ENCODE results near the gene SPACA1.
"Not testable (repeated sequence)": the region's sequence is repeated elsewhere in the genome, so short reads cannot be mapped to it uniquely, and the experiment has no call there.

SPACA1 gene

GRCh38 chr6:88047510-88048150 is at the start of gene SPACA1:
TSS of gene SPACA1 (plus strand) at chr6:88047841. CDS start at chr6:88047906, 65 bp downstream.
- FAIRE-seq: no peak

- FAIRE-seq: no peak
These were observed 46.9 kb upstream of the SPACA1 start for GRCh38 chr6:88000713-88001112.

- not testable (repeated sequence) for FAIRE-seq
These were observed 46.4 kb upstream of the SPACA1 start for GRCh38 chr6:88001279-88001678.

- FAIRE-seq: no peak
These were observed 42.9 kb upstream of the SPACA1 start for GRCh38 chr6:88004707-88005106.

- no peak for FAIRE-seq
These were observed 41.1 kb upstream of the SPACA1 start for GRCh38 chr6:88006557-88006956.

GRCh38 chr6:88008411-88008810 is 39.2 kb upstream of the SPACA1 start:
- FAIRE-seq: no peak

- no peak for FAIRE-seq
These were observed 38.8 kb upstream of the SPACA1 start for GRCh38 chr6:88008831-88009231.

GRCh38 chr6:88013015-88013414 is 34.6 kb upstream of the SPACA1 start:
- FAIRE-seq: no peak

GRCh38 chr6:88013554-88013953 is 34.1 kb upstream of the SPACA1 start:
- FAIRE-seq: no peak

GRCh38 chr6:88020439-88020838 is 27.2 kb upstream of the SPACA1 start:
- FAIRE-seq: no peak

GRCh38 chr6:88024696-88025095 is 22.9 kb upstream of the SPACA1 start:
- FAIRE-seq: no peak

GRCh38 chr6:88031550-88031949 is 16.1 kb upstream of the SPACA1 start:
- no peak for FAIRE-seq

GRCh38 chr6:88044530-88044929 is 3.1 kb upstream of the SPACA1 start:
- FAIRE-seq: no peak

GRCh38 chr6:88045521-88046136 is 2.0 kb upstream of the SPACA1 start:
- FAIRE-seq: no peak

GRCh38 chr6:88048578-88048977 is 937 bp downstream of the SPACA1 start:
- FAIRE-seq: no peak

GRCh38 chr6:88050140-88050818 is 2.6 kb downstream of the SPACA1 start:
- FAIRE-seq: no peak

- no peak for FAIRE-seq
These were observed 11.6 kb downstream of the SPACA1 start for GRCh38 chr6:88059191-88059590.

- no peak for FAIRE-seq
These were observed 14.7 kb downstream of the SPACA1 start for GRCh38 chr6:88062376-88062775.

- no peak for FAIRE-seq
These were observed 24.8 kb downstream of the SPACA1 start for GRCh38 chr6:88072462-88072861.

GRCh38 chr6:88074791-88075190 is 27.1 kb downstream of the SPACA1 start:
- FAIRE-seq: no peak

GRCh38 chr6:88077305-88077704 is 29.7 kb downstream of the SPACA1 start:
- no peak for FAIRE-seq

GRCh38 chr6:88086792-88087191 is 39.2 kb downstream of the SPACA1 start:
- FAIRE-seq: no peak

- no peak for FAIRE-seq
These were observed 42.1 kb downstream of the SPACA1 start for GRCh38 chr6:88089708-88090107.

GRCh38 chr6:88105741-88106340 is 58.2 kb downstream of the SPACA1 start:
- no peak for FAIRE-seq

All from G401.6 (cell line).